ENCODE measurements around the gene MAN1C1. TPM values are rescaled to one million over a fixed set of nuclear protein-coding genes. Genes with fewer than 3 reads are reported as not detected.
A peak's percentile ranks its signal among the peaks of the same experiment; 100 is the strongest.

The MAN1C1 gene
- total RNA-seq, 4 donors from 2014 or later = 5.0 to 31.1 (median 7.9) TPM

DNA sequence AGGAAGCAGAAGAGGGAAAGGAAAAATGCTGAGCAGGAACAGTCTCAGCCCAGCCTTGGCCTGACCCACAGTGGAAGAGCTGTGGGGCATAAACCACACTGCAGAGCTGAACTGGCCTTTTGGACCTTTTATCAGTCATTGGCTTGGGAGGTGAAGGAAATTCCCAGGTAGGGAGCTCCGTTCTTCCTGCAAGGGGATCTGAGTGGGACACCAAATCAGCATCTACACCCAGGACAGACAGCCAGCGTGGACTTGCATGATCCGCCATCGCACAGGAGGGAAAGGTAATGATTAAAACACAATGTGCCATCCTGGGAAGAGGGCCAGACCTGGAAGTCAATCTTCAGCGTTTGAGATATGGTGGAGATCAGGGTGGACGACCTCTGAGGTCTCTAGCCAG is 202.0 kb downstream of the MAN1C1 start:
- no peaks in the 10 kb centered on the region for H3K36me3 ChIP-seq
- H3K27ac ChIP-seq = peak overlapping the region in 1 of 2 donors; percentile 78
- intact Hi-C loops (cut with DNase I; ENCODE audit: low total_unique reads) = no loop called here
- peaks cover 0 to 13% of the 10 kb centered on the region in 2 donors for H3K4me1 ChIP-seq
- TF ChIP-seq, protein P1, sequence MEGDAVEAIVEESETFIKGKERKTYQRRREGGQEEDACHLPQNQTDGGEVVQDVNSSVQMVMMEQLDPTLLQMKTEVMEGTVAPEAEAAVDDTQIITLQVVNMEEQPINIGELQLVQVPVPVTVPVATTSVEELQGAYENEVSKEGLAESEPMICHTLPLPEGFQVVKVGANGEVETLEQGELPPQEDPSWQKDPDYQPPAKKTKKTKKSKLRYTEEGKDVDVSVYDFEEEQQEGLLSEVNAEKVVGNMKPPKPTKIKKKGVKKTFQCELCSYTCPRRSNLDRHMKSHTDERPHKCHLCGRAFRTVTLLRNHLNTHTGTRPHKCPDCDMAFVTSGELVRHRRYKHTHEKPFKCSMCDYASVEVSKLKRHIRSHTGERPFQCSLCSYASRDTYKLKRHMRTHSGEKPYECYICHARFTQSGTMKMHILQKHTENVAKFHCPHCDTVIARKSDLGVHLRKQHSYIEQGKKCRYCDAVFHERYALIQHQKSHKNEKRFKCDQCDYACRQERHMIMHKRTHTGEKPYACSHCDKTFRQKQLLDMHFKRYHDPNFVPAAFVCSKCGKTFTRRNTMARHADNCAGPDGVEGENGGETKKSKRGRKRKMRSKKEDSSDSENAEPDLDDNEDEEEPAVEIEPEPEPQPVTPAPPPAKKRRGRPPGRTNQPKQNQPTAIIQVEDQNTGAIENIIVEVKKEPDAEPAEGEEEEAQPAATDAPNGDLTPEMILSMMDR (IDR thresholded peaks at IDR 0.05) = no peak
- TF ChIP-seq POLR2A (IDR thresholded peaks at IDR 0.05) = no peak
- no peak for DNase-seq
- peak overlapping the region in 1 of 2 donors; percentile 92 for H3K4me3 ChIP-seq
- no peaks in the 10 kb centered on the region for H3K27me3 ChIP-seq
- no peaks in the 10 kb centered on the region for H3K9me3 ChIP-seq

- Histone ChIP-seq H3K4me3 (peak within 1 kb of the TSS; percentile 66 to 92), H3K9me3 (no peaks in the 10 kb centered on the region), H3K27ac (peak within 1 kb of the TSS; percentile 78 to 87), H3K27me3 (no peaks in the 10 kb centered on the region), H3K4me1 (peaks cover 0 to 13% of the 10 kb centered on the region in 2 donors), H3K36me3 (no peaks in the 10 kb centered on the region)
- DNase-seq = peak; percentile 82 to 87
- TF ChIP-seq, protein P1 (IDR thresholded peaks at IDR 0.05) = peak in 1 of 4 experiments; percentile 26
- TF ChIP-seq POLR2A (IDR thresholded peaks at IDR 0.05) = peak; percentile 73 to 90
- intact Hi-C loops (cut with DNase I; ENCODE audit: low total_unique reads) = no loop called here
Measured at GRCh38 chr1:25819491-25820246, 203.1 kb downstream of the MAN1C1 start, which contains the start of gene MTFR1L. Gene MTFR1L (plus strand): TSS chr1:25819954. CDS start chr1:25823105, 3,151 bp downstream.

DNA sequence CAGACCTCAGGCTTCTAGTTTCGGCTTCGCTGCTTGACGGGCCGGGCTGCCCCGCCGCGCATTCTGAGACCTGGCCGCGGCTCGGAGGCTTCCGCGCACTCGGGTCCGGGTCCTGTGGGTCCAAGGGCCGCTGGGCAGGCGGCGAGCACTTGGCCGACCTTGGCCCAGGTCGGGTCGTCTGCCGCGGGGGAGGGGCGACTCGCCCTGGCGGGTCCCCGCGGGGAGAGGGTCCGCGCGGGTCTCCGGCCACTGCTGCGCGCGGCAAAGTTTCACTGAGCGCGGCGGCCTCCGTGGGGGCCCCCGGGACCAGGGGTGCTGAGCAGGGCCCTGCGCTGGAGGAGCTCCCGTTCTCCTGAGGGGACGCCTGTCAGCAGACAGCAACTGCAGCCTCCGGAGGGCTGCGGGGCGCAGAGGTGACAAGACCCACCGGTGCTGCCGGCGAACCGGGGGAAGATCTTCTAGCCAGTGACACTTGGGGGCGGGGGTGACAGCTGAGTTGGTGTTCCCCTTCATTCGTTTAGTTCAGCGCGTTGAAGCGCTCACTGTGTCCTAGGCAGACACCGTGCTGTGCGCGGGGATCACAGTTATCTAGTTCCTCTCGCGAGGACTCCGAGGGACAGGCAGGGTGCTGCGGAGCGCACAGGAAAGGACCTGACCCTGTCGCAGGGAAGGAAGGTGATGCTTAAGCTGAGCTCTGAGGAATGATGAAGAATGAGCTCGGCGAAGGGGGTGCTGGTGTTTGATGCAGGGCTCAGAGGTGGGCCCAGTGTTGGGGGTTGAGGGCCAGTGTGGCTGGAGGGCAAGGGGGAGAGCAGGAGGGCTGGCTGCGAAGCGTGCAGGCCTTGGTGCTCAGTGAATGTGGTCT is 203.9 kb downstream of the MAN1C1 start:
- H3K27me3 ChIP-seq = no peaks in the 10 kb centered on the region
- H3K9me3 ChIP-seq = no peaks in the 10 kb centered on the region
- no peaks in the 10 kb centered on the region for H3K36me3 ChIP-seq
- peaks cover 0 to 13% of the 10 kb centered on the region in 2 donors for H3K4me1 ChIP-seq
- peak overlapping the region; percentile 78 to 87 for H3K27ac ChIP-seq
- no peak for TF ChIP-seq POLR2A (IDR thresholded peaks at IDR 0.05)
- TF ChIP-seq, protein P1 (IDR thresholded peaks at IDR 0.05) = no peak
- peak overlapping the region; percentile 66 to 92 for H3K4me3 ChIP-seq
- intact Hi-C loops (cut with DNase I; ENCODE audit: low total_unique reads) = no loop called here
- no peak for DNase-seq

GRCh38 chr1:25821112-25821476 is 204.5 kb downstream of the MAN1C1 start:
- DNase-seq = no peak
- TF ChIP-seq, protein P1 (IDR thresholded peaks at IDR 0.05) = no peak
- no peak for TF ChIP-seq POLR2A (IDR thresholded peaks at IDR 0.05)
- Histone ChIP-seq H3K27me3 (no peaks in the 10 kb centered on the region), H3K4me1 (peaks cover 0 to 13% of the 10 kb centered on the region in 2 donors), H3K9me3 (no peaks in the 10 kb centered on the region), H3K27ac (peak overlapping the region; percentile 78 to 87), H3K36me3 (no peaks in the 10 kb centered on the region), H3K4me3 (peak overlapping the region; percentile 66 to 92)
- intact Hi-C loops (cut with DNase I; ENCODE audit: low total_unique reads) = no loop called here

All from uterus (tissue), 4 donors.